HepG2 (cell line): ENCODE data around the gene PROX1. TPM values are rescaled to one million over a fixed set of nuclear protein-coding genes. Genes with fewer than 3 reads are reported as not detected.

Experiments used
- CEBPG ChIP-seq: IDR thresholded peaks from 2 replicates; pipeline ENCODE4 v1.6.1; 2016
- FOXM1 ChIP-seq: sonication (generic); formaldehyde crosslinking; IDR thresholded peaks from 2 replicates; pipeline ENCODE4 v1.5.0; 2020; ENCODE audit warnings: missing genetic modification reagents
- HHEX ChIP-seq: IDR thresholded peaks from 2 replicates; pipeline ENCODE4 v1.6.1; 2016; ENCODE audit warnings: control low read depth
- MZF1 ChIP-seq: sonication (generic); formaldehyde crosslinking; IDR thresholded peaks from 2 replicates; pipeline ENCODE4 v1.8.1; 2023; ENCODE audit warnings: mild to moderate bottlenecking, missing genetic modification reagents, borderline replicate concordance
- STAT5B ChIP-seq: sonication (generic); formaldehyde crosslinking; IDR thresholded peaks from 2 replicates; pipeline ENCODE4 v1.4.0; 2020; ENCODE audit warnings: missing genetic modification reagents
- XBP1 ChIP-seq: sonication (generic); formaldehyde crosslinking; IDR thresholded peaks from 2 replicates; pipeline ENCODE4 v1.5.0; 2020; ENCODE audit warnings: missing genetic modification reagents
- ZKSCAN1 ChIP-seq: fragments of 150-350 bp; IDR thresholded peaks from 2 replicates; pipeline ENCODE4 v1.6.1; 2014; ENCODE audit warnings: low read length
- ZNF101 ChIP-seq: sonication (generic); formaldehyde crosslinking; IDR thresholded peaks from 2 replicates; pipeline ENCODE4 v1.4.0; 2020; ENCODE audit warnings: mild to moderate bottlenecking, low read depth, missing genetic modification reagents, borderline replicate concordance
- ZNF33A ChIP-seq: sonication (generic); formaldehyde crosslinking; IDR thresholded peaks from 2 replicates; pipeline ENCODE4 v1.5.1; 2020; ENCODE audit warnings: missing genetic modification reagents, mild to moderate bottlenecking, moderate library complexity, borderline replicate concordance
- ZNF367 ChIP-seq: sonication (generic); formaldehyde crosslinking; IDR thresholded peaks from 2 replicates; pipeline ENCODE4 v1.4.0; 2020; ENCODE audit warnings: missing genetic modification reagents, borderline replicate concordance
- ZNF510 ChIP-seq: sonication (generic); formaldehyde crosslinking; IDR thresholded peaks from 2 replicates; pipeline ENCODE4 v1.4.0; 2020; ENCODE audit warnings: low read depth, mild to moderate bottlenecking, missing genetic modification reagents
- ZNF614 ChIP-seq: IDR thresholded peaks from 2 replicates; pipeline ENCODE4 v1.6.1; 2018; ENCODE audit warnings: missing biosample characterization, missing genetic modification reagents, inconsistent platforms, borderline replicate concordance
- polyA plus RNA-seq, 8 experiments: library from polyadenylated mRNA; depleted of rRNA in 3 of 8; stranded (reverse) in 7 of 8; unstranded in 1 of 8; fragments of >200 nt; fragmentation: Illumina TruSeq in 4 of 8; extraction: Trizol in 4 of 8; gene quantifications; 2 replicates each; pipeline versions ENCODE4 v1.2.1 to v1.2.3, GENCODE V29; 2011 to 2016; ENCODE audit warnings: low read depth in 4 of 8, missing spikeins in 1 of 8, mixed read lengths in 1 of 8; ENCODE audit not compliant: insufficient read depth in 1 of 8
- total RNA-seq, 5 experiments: library from RNA; depleted of rRNA; stranded (reverse); fragments of >200 nt; fragmentation: Illumina TruSeq; extraction: Trizol; gene quantifications; 2 replicates each; pipeline ENCODE4 v1.2.3, GENCODE V29; 2016; ENCODE audit warnings: low read depth in 1 of 5
- TF ChIP-seq, protein P1 (sequence below): sonication (generic); formaldehyde crosslinking; IDR thresholded peaks from 2 replicates; pipeline ENCODE4 v1.4.0; 2020; ENCODE audit warnings: missing genetic modification reagents, mild to moderate bottlenecking, borderline replicate concordance
- TF ChIP-seq, protein P2 (sequence below): sonication (generic); formaldehyde crosslinking; IDR thresholded peaks from 2 replicates; pipeline ENCODE4 v1.4.0; 2020; ENCODE audit warnings: mild to moderate bottlenecking, missing genetic modification reagents, borderline replicate concordance
- TF ChIP-seq, protein P3 (sequence below): IDR thresholded peaks from 2 replicates; pipeline ENCODE4 v1.6.1; 2018; ENCODE audit warnings: missing genetic modification reagents, mild to moderate bottlenecking, missing compliant biosample characterization
- TF ChIP-seq, protein P4 (sequence below): sonication (generic); formaldehyde crosslinking; IDR thresholded peaks from 2 replicates; pipeline ENCODE4 v1.4.0; 2020; ENCODE audit warnings: low read depth, mild to moderate bottlenecking, missing genetic modification reagents
- TF ChIP-seq, protein P5 (sequence below): sonication (generic); formaldehyde crosslinking; IDR thresholded peaks from 2 replicates; pipeline ENCODE4 v1.5.1; 2020; ENCODE audit warnings: missing genetic modification reagents, mild to moderate bottlenecking, borderline replicate concordance
- TF ChIP-seq, protein P6 (sequence below): IDR thresholded peaks from 2 replicates; pipeline ENCODE4 v1.6.1; 2016; ENCODE audit warnings: mild to moderate bottlenecking

PROX1 gene
- total and polyA plus RNA-seq, 2 of the 13 experiments (the other 11 are each of a cell fraction or from before 2014, with no cell fraction given) = 12.3 to 30.2 TPM

DNA sequence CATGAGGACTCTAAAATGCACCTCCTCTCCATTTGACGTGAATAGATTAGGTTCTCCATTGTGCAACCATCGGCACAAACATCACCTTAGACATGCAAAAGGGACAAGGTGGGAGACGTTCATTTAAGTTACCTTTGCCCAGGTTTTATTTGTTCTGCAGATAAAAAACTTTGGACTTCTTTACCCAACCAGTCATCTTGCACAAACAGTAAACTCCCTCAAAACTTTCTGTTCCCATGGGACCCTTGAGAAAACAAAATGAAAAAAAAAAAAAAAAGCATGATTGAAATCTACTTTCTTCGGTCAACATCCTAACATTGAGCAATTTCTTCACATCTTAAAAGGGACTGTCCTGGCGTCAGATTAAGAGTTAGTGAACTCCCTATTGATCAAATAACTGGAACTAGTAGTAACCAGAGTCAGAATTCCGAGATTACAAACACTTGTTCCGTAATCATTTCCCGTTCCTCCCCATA lies 31.4 kb upstream of the PROX1 start (continued):
- TF ChIP-seq, protein P1, sequence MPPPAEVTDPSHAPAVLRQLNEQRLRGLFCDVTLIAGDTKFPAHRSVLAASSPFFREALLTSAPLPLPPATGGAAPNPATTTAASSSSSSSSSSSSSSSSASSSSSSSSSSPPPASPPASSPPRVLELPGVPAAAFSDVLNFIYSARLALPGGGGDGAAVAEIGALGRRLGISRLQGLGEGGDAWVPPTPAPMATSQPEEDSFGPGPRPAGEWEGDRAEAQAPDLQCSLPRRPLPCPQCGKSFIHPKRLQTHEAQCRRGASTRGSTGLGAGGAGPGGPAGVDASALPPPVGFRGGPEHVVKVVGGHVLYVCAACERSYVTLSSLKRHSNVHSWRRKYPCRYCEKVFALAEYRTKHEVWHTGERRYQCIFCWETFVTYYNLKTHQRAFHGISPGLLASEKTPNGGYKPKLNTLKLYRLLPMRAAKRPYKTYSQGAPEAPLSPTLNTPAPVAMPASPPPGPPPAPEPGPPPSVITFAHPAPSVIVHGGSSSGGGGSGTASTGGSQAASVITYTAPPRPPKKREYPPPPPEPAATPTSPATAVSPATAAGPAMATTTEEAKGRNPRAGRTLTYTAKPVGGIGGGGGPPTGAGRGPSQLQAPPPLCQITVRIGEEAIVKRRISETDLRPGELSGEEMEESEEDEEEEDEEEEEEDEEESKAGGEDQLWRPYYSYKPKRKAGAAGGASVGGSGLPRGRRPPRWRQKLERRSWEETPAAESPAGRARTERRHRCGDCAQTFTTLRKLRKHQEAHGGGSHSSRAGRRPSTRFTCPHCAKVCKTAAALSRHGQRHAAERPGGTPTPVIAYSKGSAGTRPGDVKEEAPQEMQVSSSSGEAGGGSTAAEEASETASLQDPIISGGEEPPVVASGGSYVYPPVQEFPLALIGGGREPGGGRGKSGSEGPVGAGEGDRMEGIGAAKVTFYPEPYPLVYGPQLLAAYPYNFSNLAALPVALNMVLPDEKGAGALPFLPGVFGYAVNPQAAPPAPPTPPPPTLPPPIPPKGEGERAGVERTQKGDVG = no peak
- TF ChIP-seq, protein P2, sequence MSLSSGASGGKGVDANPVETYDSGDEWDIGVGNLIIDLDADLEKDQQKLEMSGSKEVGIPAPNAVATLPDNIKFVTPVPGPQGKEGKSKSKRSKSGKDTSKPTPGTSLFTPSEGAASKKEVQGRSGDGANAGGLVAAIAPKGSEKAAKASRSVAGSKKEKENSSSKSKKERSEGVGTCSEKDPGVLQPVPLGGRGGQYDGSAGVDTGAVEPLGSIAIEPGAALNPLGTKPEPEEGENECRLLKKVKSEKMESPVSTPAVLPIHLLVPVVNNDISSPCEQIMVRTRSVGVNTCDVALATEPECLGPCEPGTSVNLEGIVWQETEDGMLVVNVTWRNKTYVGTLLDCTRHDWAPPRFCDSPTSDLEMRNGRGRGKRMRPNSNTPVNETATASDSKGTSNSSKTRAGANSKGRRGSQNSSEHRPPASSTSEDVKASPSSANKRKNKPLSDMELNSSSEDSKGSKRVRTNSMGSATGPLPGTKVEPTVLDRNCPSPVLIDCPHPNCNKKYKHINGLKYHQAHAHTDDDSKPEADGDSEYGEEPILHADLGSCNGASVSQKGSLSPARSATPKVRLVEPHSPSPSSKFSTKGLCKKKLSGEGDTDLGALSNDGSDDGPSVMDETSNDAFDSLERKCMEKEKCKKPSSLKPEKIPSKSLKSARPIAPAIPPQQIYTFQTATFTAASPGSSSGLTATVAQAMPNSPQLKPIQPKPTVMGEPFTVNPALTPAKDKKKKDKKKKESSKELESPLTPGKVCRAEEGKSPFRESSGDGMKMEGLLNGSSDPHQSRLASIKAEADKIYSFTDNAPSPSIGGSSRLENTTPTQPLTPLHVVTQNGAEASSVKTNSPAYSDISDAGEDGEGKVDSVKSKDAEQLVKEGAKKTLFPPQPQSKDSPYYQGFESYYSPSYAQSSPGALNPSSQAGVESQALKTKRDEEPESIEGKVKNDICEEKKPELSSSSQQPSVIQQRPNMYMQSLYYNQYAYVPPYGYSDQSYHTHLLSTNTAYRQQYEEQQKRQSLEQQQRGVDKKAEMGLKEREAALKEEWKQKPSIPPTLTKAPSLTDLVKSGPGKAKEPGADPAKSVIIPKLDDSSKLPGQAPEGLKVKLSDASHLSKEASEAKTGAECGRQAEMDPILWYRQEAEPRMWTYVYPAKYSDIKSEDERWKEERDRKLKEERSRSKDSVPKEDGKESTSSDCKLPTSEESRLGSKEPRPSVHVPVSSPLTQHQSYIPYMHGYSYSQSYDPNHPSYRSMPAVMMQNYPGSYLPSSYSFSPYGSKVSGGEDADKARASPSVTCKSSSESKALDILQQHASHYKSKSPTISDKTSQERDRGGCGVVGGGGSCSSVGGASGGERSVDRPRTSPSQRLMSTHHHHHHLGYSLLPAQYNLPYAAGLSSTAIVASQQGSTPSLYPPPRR (CRISPR knock-in tag) = peak; percentile 62; the same call in 1 of the 2 replicates
- TF ChIP-seq ZNF33A (no peak), CEBPG (CRISPR knock-in tag) (peak; percentile 89), STAT5B (CRISPR knock-in tag) (no peak), MZF1 (CRISPR knock-in tag) (no peak), ZNF367 (CRISPR knock-in tag) (no peak), ZNF510 (CRISPR knock-in tag) (no peak), ZNF101 (CRISPR knock-in tag) (no peak), HHEX (CRISPR knock-in tag) (no peak), ZKSCAN1 (no peak), FOXM1 (CRISPR knock-in tag) (no peak), ZNF614 (CRISPR knock-in tag) (peak; percentile 63; the same call in 1 of the 2 replicates), XBP1 (CRISPR knock-in tag) (no peak)
- TF ChIP-seq, protein P3, sequence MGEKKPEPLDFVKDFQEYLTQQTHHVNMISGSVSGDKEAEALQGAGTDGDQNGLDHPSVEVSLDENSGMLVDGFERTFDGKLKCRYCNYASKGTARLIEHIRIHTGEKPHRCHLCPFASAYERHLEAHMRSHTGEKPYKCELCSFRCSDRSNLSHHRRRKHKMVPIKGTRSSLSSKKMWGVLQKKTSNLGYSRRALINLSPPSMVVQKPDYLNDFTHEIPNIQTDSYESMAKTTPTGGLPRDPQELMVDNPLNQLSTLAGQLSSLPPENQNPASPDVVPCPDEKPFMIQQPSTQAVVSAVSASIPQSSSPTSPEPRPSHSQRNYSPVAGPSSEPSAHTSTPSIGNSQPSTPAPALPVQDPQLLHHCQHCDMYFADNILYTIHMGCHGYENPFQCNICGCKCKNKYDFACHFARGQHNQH = no peak
- TF ChIP-seq, protein P4, sequence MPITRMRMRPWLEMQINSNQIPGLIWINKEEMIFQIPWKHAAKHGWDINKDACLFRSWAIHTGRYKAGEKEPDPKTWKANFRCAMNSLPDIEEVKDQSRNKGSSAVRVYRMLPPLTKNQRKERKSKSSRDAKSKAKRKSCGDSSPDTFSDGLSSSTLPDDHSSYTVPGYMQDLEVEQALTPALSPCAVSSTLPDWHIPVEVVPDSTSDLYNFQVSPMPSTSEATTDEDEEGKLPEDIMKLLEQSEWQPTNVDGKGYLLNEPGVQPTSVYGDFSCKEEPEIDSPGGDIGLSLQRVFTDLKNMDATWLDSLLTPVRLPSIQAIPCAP (CRISPR knock-in tag) = no peak
- TF ChIP-seq, protein P5, sequence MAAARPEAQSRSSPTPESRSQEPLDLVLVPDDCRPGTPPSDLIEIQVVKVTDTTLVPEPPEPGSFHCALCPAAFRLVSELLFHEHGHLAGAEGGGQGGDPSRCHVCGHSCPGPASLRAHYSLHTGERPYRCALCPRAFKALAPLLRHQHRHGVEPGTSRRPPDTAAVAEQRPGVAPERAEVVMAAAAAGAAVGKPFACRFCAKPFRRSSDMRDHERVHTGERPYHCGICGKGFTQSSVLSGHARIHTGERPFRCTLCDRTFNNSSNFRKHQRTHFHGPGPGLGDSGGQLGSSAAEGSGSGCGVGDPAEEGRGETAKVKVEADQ (CRISPR knock-in tag) = no peak
- TF ChIP-seq, protein P6, sequence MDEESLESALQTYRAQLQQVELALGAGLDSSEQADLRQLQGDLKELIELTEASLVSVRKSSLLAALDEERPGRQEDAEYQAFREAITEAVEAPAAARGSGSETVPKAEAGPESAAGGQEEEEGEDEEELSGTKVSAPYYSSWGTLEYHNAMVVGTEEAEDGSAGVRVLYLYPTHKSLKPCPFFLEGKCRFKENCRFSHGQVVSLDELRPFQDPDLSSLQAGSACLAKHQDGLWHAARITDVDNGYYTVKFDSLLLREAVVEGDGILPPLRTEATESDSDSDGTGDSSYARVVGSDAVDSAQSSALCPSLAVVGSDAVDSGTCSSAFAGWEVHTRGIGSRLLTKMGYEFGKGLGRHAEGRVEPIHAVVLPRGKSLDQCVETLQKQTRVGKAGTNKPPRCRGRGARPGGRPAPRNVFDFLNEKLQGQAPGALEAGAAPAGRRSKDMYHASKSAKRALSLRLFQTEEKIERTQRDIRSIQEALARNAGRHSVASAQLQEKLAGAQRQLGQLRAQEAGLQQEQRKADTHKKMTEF = peak; percentile 68; the same call in 1 of the 2 replicates
